GM21529 (cell line): ENCODE results near the gene C22orf39.

Experiments
- ATAC-seq: cut with Tn5 transposase; IDR thresholded peaks from one replicate; pipeline ENCODE4 v1.9.1; 2021; ENCODE audit not compliant: unreplicated experiment

Gene C22orf39

DNA sequence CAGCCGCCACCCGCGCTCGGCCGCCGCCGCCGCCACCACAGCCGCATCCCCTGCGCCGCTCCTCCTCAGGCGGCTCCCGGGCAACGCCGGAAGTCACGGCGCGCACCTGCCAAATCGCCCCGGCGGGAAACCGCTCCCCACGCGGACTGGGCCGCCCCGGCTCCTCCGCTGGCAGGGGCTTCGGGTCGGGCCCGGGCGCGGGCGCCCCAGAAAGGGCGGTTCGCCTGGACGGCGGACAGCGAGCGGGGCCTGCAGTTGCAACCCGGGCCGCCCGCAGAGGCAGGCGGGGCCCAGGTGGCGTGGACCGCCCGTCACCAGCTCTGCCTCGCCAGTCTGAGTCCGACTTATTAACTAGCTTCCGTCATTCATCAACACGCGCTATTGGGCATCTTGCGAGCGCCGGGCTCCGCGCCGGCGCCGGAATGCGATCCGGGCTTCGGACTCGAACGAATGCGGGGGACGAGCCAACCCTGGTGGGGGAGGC is 15.8 kb downstream of the C22orf39 start, which contains the start of gene HIRA:
TSS of gene HIRA (minus strand) at position 85 of the 484 bp plus-strand sequence. CDS start 257 bp downstream, outside the sequence.
- ATAC-seq: peak; percentile 41

DNA sequence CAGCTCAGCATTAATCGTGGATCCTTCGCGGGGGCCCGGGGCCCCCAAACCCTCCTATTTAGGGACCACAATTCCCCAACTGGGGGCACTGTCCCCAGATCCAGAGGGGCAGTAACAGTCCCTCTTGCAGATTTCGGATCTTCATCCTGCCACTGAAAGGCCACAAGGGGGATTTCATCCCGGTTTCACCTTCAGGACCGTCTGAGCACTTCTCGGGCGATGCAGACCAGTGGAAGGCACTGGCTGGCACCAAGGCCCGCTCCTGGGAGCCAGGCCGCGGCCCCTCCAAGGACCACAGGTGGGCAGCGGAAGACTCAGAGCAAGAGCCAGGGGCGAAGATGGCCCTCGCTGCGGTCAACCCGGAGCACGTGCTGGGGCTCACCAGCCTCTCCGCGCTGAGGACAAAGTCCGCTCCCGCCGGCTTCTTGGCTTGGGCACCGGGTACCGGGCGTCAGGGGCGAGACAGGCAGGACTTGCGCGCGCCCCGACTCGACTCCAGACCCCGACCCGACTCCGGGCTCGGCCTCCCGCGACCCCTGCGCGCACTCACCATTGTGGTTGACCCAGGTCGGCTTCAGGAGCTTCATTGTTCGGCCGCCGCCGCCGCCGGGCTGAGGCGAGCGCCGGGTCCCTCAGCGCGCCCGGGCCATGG is 16.5 kb downstream of the C22orf39 start:
- no peak for ATAC-seq

DNA sequence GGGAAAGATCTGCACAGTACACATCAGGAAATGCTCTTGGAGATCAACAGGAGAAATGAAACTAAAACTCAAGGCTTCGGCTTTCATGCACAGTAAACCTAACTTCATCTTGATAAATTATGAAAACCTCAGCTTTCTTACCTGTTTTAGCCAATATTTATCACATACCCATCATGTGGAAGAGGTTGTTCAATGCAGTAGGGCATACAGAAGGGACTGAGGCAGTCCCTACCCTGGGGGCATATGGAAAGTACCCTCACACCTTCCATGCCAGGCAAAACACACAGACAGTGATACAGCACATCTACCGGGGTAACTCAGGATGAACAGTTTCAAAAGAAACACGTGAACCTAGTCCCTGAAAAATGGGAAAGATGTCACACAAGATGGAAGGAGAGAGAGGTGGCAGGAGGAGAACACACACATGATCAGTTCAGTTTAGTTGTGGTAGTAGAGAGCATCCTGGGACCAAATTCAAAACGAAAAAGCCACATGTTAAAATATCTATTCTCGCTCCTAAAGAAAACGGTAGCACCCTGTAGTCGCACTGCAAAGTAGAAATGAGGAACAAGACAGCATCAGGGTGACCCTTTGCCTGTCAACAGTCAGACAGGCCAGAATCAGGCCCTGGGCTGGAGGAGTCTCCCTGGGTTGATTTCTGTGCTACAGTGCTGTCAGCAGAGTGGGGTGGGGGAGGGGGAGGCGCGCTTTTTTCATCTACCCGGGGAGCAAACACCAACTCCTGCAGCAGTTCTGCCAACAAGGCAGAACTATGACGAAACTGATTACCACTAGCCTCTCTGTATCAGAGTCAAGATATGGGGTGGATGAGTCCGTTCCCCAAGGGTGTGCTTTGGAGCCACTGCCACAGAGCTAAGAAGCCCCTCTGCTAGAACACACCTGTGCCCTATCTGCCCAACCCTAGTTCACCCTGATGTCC is 17.3 kb downstream of the C22orf39 start:
- no peak for ATAC-seq

DNA sequence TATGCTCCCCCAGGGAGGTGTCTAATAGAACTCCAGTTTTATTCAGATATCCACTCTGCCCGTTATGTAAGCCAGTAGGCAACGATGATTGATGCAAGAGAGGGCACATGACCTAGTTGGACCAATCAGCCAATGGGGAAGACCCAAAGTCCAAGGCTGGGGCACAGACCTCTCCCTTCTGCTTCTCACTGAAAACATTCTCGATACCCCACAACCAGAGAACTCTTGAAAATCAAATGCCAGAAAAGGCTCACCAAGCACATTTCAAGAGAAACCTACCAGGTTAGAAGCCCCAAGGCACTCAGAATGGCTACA is 23.4 kb downstream of the C22orf39 start:
- no peak for ATAC-seq

DNA sequence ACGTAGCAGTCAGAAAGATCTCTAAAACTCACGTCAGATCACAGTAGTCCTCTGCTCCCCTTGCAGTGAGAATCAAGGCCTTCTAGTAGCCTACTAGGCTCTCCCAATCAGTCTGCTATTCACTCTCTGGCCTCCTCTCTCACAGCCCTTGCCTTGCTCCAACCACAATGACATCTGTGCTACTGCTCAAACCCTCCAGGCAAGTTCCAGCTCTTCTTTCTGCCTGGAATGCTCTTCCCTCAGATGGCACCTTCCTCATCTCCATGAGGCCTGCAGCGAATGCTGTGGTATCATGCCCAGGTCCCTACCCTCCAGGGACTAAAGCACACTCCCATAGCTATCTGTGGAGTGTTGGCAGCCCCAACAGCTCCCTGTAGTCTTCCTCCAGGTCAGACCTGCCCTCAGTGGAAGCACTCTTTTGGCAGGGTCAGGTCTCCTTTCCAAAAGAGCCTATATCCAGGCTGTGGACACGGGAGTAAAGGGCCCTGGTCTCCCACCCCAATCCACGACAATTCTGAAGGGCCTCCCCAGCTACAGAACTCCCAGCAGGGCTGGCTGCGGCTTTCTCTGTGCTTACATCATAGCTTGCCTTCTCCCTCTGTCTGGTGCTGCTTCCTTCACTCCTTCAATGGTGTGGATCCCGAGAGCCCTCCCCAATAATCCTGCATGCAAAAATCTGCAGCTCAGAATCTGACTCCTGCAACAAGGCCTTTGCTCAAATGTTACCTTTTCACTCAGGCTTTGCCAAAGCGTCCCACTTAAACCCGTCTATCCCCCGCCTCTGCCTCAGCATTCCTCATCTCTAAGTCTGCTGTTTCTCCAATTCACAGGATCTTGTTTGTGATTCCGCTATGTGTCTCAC is 24.8 kb downstream of the C22orf39 start:
- no peak for ATAC-seq

DNA sequence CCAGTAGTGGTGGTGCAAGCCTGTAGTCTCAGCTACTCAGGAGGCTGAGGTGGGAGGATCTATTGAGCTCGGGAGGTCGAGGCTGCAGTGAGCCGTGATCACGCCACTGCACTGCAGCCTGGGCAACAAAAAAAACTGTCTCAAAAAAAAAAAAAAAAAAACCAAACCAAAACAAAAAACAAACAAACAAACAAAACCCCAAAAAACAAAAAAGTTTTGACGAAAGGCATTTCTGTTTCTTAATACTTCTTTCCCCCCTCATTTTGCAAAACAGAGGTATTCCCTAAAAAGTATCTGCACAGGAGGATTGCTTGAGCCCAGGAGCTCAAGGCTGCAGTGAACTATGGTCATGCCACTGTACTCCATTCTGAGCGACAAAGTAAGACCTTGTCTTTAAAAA is 27.2 kb downstream of the C22orf39 start:
- ATAC-seq: no peak

DNA sequence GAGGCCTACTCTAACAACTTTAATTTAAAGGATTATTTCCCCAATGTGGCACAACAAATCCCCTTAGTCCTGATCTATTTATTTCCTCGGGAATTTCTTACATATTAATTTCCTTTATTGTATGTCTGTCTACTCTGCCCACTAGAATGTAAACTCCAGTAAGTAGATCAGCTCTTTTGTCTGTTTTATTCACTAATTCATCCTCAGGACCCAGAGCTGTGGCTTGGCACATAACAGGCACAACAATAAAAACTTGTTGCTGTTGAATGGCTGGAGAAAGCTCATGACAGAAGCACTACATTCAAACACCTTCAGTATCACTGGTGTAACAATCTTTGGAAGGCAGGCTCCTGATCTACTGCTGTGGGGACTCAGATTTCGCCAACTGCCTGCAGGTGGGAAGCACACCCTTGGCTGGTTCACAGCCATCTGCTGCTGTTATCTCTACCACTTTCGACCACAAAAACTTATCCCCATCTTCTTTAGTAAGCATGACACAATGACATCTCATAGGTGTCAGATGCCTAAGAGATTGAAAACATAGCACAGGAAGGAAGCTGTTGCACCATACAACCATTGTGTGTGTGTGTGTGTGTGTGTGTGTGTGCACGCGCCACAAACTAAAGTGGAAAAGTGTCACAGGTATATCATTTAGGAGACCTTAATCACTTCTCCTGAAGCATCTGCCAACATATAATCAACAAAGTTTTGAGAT is 27.9 kb downstream of the C22orf39 start:
- peak; percentile 67 for ATAC-seq

DNA sequence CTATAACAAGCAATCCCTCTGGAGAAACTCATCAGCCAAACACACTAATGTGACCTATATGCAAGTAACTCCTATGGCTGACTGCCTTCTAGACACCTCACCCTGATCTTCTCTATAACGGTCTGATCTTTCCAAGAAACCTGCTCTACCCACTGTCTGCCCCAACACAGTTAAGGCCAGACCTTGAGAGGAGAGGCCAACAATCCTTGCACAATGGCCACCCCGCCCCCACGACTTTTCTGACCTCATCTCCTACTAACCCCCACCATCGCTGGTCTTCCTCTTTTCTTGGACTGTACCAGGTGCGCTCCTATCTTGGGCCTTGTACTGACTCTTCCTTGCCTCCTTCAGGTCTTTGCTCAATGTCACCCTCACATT is 28.4 kb downstream of the C22orf39 start:
- no peak for ATAC-seq

DNA sequence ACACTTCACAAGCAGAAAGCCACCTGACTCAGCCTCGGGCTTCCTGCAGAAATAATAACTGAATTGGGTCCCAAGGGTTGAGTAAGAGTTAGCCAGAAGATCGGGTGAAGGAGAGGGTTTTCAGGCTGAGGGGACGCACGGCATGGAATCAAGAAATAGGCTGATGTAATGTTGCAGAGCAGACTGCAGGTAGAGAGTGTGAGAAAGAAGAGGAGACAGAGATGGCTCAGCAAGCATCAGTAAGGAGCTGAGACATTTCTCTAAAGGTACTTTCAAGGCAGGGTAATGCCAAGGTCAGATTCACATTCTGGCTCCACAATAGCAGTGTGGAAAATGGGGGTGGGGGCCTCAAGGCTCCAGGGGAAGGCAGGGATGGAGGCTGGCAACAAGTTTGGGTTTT is 34.6 kb downstream of the C22orf39 start:
- no peak for ATAC-seq

DNA sequence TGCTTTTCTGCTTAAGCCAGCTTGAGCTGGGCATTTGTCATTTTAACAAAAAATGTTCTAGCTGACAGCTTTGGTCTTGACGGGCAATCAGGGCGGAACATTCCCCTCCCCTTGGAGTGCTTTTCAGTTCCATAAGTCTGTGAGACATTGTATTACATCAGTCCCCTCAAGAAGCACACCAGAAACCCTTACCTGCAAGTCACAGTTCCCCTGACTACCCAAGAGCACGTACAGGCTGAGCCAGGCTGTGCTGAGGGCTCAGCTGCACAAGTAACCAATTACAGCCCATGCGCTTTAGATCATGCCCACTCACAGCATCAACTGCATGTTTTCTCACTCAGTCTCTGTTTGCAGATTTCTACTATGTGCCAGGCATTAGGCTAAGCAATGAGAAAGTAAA is 35.0 kb downstream of the C22orf39 start:
- no peak for ATAC-seq

DNA sequence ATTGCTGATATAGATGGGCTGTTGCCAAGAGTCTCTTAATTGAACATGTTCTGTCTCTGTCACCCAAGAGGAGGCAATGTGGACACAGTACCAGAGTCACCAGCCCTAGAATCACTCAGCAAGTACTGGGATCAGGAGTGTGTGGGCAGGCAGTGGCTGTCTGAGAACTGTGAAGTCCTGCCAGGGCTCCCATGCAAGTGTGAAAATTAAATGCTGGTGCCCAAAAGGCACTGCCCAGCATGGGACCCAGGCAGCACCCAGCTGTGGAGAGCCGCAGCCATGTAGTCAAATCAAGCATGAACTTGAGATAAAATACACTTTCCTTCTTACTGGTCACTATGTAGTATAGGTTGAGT is 35.8 kb downstream of the C22orf39 start:
- ATAC-seq: no peak

DNA sequence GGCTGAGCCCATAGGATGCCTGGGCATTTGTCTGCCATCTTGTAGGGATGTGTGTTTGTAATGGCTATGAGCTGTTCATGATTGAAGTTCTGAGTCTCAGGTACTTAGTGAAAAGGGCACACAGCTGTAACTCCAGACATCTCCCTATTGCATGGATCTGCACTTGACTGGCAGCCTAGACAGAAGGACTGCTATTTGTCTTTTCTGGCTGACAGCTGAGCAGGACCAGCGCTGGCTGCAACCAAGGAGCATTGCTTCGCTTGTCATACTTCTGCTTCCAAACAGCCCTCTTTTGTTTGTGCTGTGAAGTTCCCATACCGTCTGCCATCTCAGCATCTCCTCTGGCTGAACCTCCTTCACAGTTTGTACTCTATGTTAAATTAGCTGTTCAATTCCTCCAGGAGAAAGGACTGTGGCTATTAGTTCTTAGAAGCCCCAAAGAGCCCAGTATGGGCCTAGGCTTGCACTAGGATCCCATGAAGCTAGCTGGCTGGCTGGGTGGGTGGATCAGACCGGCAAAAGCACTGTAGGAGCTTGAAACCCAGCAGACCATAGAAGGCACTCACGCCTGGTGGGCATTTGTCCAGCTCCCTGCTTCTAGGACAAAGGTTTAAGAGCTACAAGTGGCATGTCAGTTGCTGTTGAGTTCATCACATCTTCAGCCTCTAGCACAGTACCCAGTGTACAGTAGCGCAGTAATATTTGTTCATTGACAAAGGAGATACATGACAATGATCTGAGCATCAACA is 36.4 kb downstream of the C22orf39 start:
- no peak for ATAC-seq

DNA sequence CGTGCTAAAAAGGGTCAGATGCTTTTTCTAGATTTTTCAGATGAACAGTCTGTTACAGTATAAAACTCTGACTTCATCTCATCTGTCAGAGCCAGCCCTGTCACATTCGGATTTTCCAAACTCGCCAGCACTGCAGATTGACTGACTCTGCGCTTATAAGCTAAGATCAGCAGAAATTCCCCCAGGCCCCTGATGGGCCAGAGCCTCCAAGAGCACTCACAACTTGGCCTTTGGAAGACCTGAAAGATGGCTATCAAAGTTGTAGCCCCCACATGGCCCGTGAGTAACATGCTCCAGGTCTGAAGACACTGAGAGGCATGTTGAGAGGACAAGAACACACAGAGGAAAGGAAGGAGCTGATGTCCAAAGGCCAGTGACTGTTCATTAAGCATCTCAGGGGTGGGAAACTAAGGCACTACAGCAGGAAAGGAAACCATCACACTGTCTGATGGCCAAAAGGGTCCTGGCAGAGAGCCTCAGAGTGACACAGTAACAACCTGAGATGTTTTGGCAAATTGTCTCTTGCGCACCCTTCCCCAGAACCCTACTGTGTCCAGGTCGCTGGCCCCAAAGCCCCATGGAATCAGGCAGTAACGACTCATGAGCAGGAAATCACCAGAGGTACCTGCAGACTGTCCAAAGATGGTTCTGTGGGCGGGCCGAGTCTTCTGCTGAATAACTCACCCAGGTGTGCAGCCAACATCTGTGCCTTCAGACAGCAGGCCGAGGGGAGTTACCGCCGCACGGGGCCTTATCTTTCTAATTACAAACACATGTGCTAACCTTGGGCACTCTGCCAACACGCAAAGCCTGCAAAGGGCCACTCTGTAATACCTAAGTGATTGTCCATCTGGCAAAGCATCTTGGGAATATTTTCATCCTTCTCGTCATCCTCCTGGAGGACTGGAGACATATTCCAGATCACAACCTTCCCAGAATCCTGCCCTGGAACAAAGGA is 39.6 kb downstream of the C22orf39 start:
- no peak for ATAC-seq

DNA sequence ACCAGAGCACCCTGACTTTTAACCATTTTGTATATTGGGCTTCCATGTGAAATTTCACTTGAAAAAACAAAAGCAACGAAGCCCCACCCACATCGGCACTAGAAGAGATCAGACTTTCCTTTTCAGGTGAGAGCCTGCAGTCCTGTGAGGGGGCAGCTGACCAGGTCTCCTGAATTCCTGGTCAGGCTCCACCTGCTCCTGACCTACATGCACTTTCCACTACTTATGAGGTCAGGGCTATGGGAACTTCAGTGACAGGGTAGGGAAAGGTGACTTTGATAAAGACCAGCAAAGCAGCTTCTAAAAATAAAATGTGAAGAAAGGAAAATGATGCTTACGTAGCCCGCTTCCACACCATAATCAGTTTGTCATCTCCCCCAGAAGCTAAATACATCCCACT is 40.7 kb downstream of the C22orf39 start:
- no peak for ATAC-seq

DNA sequence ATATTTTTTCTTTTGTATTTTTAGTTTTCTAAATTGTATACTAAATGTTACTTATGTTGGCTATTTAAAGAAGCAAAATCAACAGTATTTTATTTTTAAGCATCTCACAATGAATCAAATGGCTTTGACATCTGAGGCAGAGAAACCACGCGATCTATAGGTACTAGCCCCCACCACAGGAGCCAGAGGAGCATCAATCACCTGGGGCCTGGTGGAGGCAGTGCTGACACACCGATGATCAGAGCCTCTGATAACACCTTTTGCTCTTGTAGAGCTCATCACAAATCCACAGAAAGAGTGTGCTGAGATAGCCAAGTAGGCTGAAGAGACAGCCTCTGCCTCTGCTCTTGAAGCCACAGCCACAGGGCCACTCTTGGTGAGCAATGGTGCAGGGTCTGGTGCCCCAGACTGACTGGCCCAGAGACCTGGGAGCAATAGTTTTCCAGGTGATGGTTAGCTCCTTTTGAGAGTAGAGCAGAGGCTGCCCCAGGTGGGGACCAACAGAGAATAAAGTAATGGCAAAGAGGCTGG is 41.2 kb downstream of the C22orf39 start:
- ATAC-seq: no peak

DNA sequence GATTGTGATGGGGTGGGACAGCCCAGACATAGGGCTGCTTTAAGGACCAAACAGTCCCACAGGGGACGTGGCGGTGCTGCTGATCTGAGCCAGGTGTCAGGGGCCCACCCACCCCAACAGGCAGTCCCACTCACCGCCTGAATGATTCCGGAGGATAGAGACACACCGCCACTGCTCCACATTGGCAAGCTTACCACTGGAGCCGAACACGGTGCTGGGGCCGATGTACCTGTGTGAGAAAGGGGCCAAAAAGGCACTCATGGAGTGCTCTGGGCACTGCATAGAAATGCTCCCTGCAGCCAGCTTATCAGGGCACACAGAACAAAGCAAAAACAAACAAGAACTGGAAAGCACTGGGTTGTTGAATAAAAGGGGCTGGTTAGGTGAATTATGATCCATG is 41.9 kb downstream of the C22orf39 start:
- no peak for ATAC-seq

DNA sequence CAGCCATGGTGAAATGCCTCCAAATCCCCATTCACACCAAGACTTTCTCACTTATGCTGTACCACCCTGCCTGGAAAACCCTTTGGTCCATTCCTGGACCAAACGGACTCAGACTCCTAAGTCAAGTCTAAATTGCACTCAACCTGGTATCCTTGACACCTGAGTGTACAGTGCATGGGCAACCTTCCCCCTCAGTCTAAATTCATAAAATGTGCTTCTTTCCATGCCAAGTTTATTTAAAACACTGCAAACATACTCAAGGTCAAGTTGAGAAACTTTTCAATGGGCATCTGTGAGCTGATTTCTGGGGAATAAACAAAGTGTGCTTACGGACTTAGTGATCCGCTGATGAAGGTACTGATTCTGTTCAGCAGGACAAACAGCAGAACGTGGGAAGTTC is 42.4 kb downstream of the C22orf39 start:
- ATAC-seq: no peak

DNA sequence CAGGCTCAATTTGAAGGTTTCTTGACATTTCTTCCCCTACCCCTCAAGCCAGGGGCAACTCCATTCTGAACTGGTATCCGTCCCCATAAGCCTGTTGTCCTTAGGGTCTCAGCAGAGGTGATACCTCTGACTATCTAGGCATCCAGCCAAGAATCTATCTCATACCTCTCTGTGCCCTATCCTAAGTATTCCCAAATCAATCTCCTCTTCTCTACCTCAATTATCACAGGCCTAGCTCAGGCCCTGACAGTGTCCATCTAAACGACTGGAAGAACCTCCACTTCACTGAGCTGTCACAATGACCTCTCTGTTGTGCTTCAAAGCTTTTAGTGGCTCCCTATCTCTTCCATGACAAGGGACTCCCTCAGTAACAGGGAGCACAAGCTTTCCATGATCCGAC is 42.8 kb downstream of the C22orf39 start:
- ATAC-seq: no peak
